OCI-LY7 (cell line): ENCODE measurements around the gene FAM174B. TPM values are rescaled to one million over a fixed set of nuclear protein-coding genes. Genes with fewer than 3 reads are reported as not detected.

ENCODE experiments used
- BruUV-seq: library from RNA; stranded (reverse); fragments of 400-500 nt; replicated peaks from 2 replicates; lab custom pipeline; 2021; lab: Mats Ljungman, UMichigan
- CTCF ChIA-PET: fragments of 300-600 bp; sonication (Branson Sonifier 250); formaldehyde crosslinking; loops from one replicate; lab custom pipeline; 2022; ENCODE audit warnings: antibody characterized with exemption; ENCODE audit not compliant: unreplicated experiment; lab: Charles Lee
- POLR2A ChIA-PET: fragments of 300-600 bp; sonication (Branson Sonifier 250); formaldehyde crosslinking; loops from one replicate; lab custom pipeline; 2022; ENCODE audit warnings: antibody characterized with exemption; lab: Charles Lee
- DNase-seq: peaks from one replicate; pipeline ENCODE4 v3.0.0-alpha.2; 2015; ENCODE audit warnings: low spot score
- H2AFZ ChIP-seq: fragments of 200-600 bp; sonication (generic), shearing (Covaris generic); 2 replicates; pipeline ENCODE4 v1.6.1; 2014; ENCODE audit warnings: mild to moderate bottlenecking, antibody characterized with exemption, low read length, moderate library complexity
- H3K27ac ChIP-seq: fragments of 200-600 bp; sonication (generic); 2 replicates; pipeline ENCODE4 v1.5.1; 2014; ENCODE audit warnings: mixed run types, low read depth, mild to moderate bottlenecking, moderate library complexity, low read length, inconsistent platforms; ENCODE audit not compliant: poor library complexity, severe bottlenecking
- H3K36me3 ChIP-seq: fragments of 200-600 bp; sonication (generic); 2 replicates; pipeline ENCODE4 v1.6.1; 2014; ENCODE audit warnings: mild to moderate bottlenecking, antibody characterized with exemption, low read length, moderate library complexity, mixed read lengths; ENCODE audit not compliant: insufficient read depth
- H3K4me1 ChIP-seq: fragments of 200-600 bp; sonication (generic); 2 replicates; pipeline ENCODE4 v1.5.1; 2014; ENCODE audit warnings: mild to moderate bottlenecking, low read length; ENCODE audit not compliant: insufficient read depth, poor library complexity, severe bottlenecking
- H3K4me2 ChIP-seq: fragments of 200-600 bp; sonication (generic); 2 replicates; pipeline ENCODE4 v1.6.1; 2014; ENCODE audit warnings: mild to moderate bottlenecking, low read length
- H3K4me3 ChIP-seq: fragments of 200-600 bp; sonication (generic); 2 replicates; pipeline ENCODE4 v1.5.1; 2014; ENCODE audit warnings: mild to moderate bottlenecking, low read depth, low read length; ENCODE audit not compliant: poor library complexity, severe bottlenecking
- H3K79me2 ChIP-seq: fragments of 200-600 bp; sonication (generic); 2 replicates; pipeline ENCODE4 v1.6.1; 2016; ENCODE audit warnings: low read depth, mild to moderate bottlenecking, low read length, moderate library complexity, mixed read lengths; ENCODE audit not compliant: insufficient read depth
- H3K9me2 ChIP-seq: fragments of 200-600 bp; sonication (generic); 2 replicates; pipeline ENCODE4 v1.6.1; 2016; ENCODE audit warnings: mild to moderate bottlenecking, low read length, mixed read lengths; ENCODE audit not compliant: insufficient read depth
- H3K9me3 ChIP-seq: fragments of 200-600 bp; sonication (generic); 2 replicates; pipeline ENCODE4 v1.6.1; 2014; ENCODE audit warnings: mild to moderate bottlenecking, mixed run types, low read length, mixed read lengths
- H4K20me1 ChIP-seq: fragments of 200-600 bp; sonication (generic); 2 replicates; pipeline ENCODE4 v1.6.1; 2014; ENCODE audit warnings: mild to moderate bottlenecking, antibody characterized with exemption, low read length, moderate library complexity, mixed read lengths; ENCODE audit not compliant: insufficient read depth
- CTCF ChIP-seq: fragments of 200-600 bp; sonication (generic); conservative IDR thresholded peaks from 2 replicates; pipeline ENCODE4 v1.5.1; 2014; ENCODE audit warnings: mild to moderate bottlenecking, antibody characterized with exemption, low read length, moderate library complexity, mixed read lengths
- EZH2phosphoT487 ChIP-seq: fragments of 200-600 bp; sonication (generic); IDR thresholded peaks from 2 replicates; pipeline ENCODE4 v1.6.1; 2018; ENCODE audit warnings: low read depth, borderline replicate concordance, mild to moderate bottlenecking, mixed run types, antibody characterized with exemption, low read length, moderate library complexity, mixed read lengths
- intact Hi-C: fragments of 100-400 bp; cut with micrococcal nuclease; formaldehyde crosslinking; loops from one replicate; pipeline ENCODE4 v1.10.0; 2022; ENCODE audit not compliant: unreplicated experiment
- total RNA-seq, 2 experiments: library from RNA; depleted of rRNA in 1 of 2; stranded (reverse); fragments of >200 nt in 1 of 2; shearing (Covaris generic) in 1 of 2; gene quantifications; 2 replicates each; pipeline ENCODE4 v1.2.3, GENCODE V29; 2014 to 2022

The FAM174B gene
- total RNA-seq, 2 experiments from 2014 or later: 1.3 to 24.4 TPM

- Histone ChIP-seq H3K9me2 (no peaks in the 10 kb centered on the region), H3K27ac (no peak overlapping the region), H3K4me2 (no peak overlapping the region), H4K20me1 (no peaks in the 10 kb centered on the region), H3K4me1 (no peaks in the 10 kb centered on the region), H3K36me3 (no peaks in the 10 kb centered on the region), H3K4me3 (no peak overlapping the region), H3K79me2 (no peaks in the 10 kb centered on the region), H2AFZ (no peak overlapping the region), H3K9me3 (no peaks in the 10 kb centered on the region)
- DNase-seq: no peak
- POLR2A ChIA-PET: interaction anchor here (1.5 kb wide), 1 partner anchor 16 kb away, joined by 3 read pairs; no protein-coding TSS in a partner anchor
- intact Hi-C loops: no loop called here
- CTCF ChIA-PET: no interaction called here
- TF ChIP-seq CTCF (no peak), EZH2phosphoT487 (no peak)
- no TSS peak for BruUV-seq
Observed at GRCh38 chr15:92654662-92655061, 913 bp downstream of the FAM174B start.

- no peaks in the 10 kb centered on the region for H3K36me3 ChIP-seq
- ChIA-PET CTCF (no interaction called here), POLR2A (interaction anchor here (0.5 to 1.5 kb wide), 3 partner anchors 16 to 1051 kb away, joined by 3 to 9 read pairs (median 3); no protein-coding TSS in a partner anchor)
- TF ChIP-seq EZH2phosphoT487: no peak
- no peak for TF ChIP-seq CTCF
- no peak for DNase-seq
- no TSS peak for BruUV-seq
- H3K4me2 ChIP-seq: no peak overlapping the region
- no peak overlapping the region for H3K4me3 ChIP-seq
- H2AFZ ChIP-seq: no peak overlapping the region
- H3K79me2 ChIP-seq: no peaks in the 10 kb centered on the region
- no peaks in the 10 kb centered on the region for H3K4me1 ChIP-seq
- H4K20me1 ChIP-seq: no peaks in the 10 kb centered on the region
- no peaks in the 10 kb centered on the region for H3K9me2 ChIP-seq
- intact Hi-C loops: no loop called here
- H3K9me3 ChIP-seq: no peaks in the 10 kb centered on the region
- H3K27ac ChIP-seq: no peak overlapping the region
Observed at GRCh38 chr15:92653836-92654539, 1.6 kb downstream of the FAM174B start.

- Histone ChIP-seq H3K79me2 (no peaks in the 10 kb centered on the region), H3K9me2 (no peaks in the 10 kb centered on the region), H3K4me1 (no peaks in the 10 kb centered on the region), H3K36me3 (no peaks in the 10 kb centered on the region), H3K27ac (no peak overlapping the region), H4K20me1 (no peaks in the 10 kb centered on the region), H3K4me2 (no peak overlapping the region), H3K9me3 (no peaks in the 10 kb centered on the region), H2AFZ (no peak overlapping the region), H3K4me3 (no peak overlapping the region)
- POLR2A ChIA-PET: interaction anchor here (1.5 kb wide), 1 partner anchor 17 kb away, joined by 3 read pairs; no protein-coding TSS in a partner anchor
- CTCF ChIA-PET: no interaction called here
- no peak for DNase-seq
- no peak for TF ChIP-seq CTCF
- no peak for TF ChIP-seq EZH2phosphoT487
- no TSS peak for BruUV-seq
- intact Hi-C loops: no loop called here
Observed at GRCh38 chr15:92653366-92653765, 2.2 kb downstream of the FAM174B start.
